Glutamatergic neuron (in vitro differentiated cells): ENCODE measurements around the gene APOBEC3G. TPM values are rescaled to one million over a fixed set of nuclear protein-coding genes. Genes with fewer than 3 reads are reported as not detected.
"Not testable (repeated sequence)": the region's sequence is repeated elsewhere in the genome, so short reads cannot be mapped to it uniquely, and the experiment has no call there.

Experiments used
- DNase-seq: peaks from one replicate; pipeline ENCODE4 v3.0.0; 2022
- H3K27ac Mint-ChIP-seq: one replicate; pipeline ENCODE4 v1.8.0; 2020; ENCODE audit warnings: mild to moderate bottlenecking, mixed read lengths, inconsistent platforms; ENCODE audit not compliant: unreplicated experiment
- H3K27me3 Mint-ChIP-seq: one replicate; pipeline ENCODE4 v1.8.0; 2020; ENCODE audit warnings: mild to moderate bottlenecking, moderate library complexity, mixed read lengths, inconsistent platforms; ENCODE audit not compliant: unreplicated experiment
- H3K36me3 Mint-ChIP-seq: one replicate; pipeline ENCODE4 v1.8.0; 2020; ENCODE audit warnings: mild to moderate bottlenecking, mixed read lengths, inconsistent platforms; ENCODE audit not compliant: unreplicated experiment
- H3K4me1 Mint-ChIP-seq: one replicate; pipeline ENCODE4 v1.8.0; 2020; ENCODE audit warnings: mild to moderate bottlenecking, low read depth, mixed read lengths, inconsistent platforms; ENCODE audit not compliant: unreplicated experiment
- H3K4me3 Mint-ChIP-seq: one replicate; pipeline ENCODE4 v1.8.0; 2020; ENCODE audit warnings: mild to moderate bottlenecking, mixed read lengths, inconsistent platforms; ENCODE audit not compliant: unreplicated experiment
- H3K9me3 Mint-ChIP-seq: one replicate; pipeline ENCODE4 v1.8.0; 2020; ENCODE audit warnings: mild to moderate bottlenecking, moderate library complexity, mixed read lengths, inconsistent platforms; ENCODE audit not compliant: unreplicated experiment
- CTCF ChIP-seq: fragments of 200-600 bp; sonication (generic); IDR thresholded peaks from one replicate; pipeline ENCODE4 v1.5.0; 2021; ENCODE audit not compliant: partially characterized antibody, unreplicated experiment
- total RNA-seq: library from RNA; stranded (reverse); fragmentation: NEBNext Ultra II Directional; extraction: Animal tissue kit (Norgen Biotek cat#: 25700); gene quantifications from one replicate; pipeline ENCODE4 v1.2.1, GENCODE V29; 2021; ENCODE audit not compliant: unreplicated experiment

The APOBEC3G gene
- total RNA-seq, 1 donor from 2014 or later: 1.0 TPM

GRCh38 chr22:39055658-39056057 lies 21.4 kb upstream of the APOBEC3G start:
- no peak overlapping the region for H3K4me3 Mint-ChIP-seq
- H3K9me3 Mint-ChIP-seq: peaks cover 3% of the 10 kb centered on the region
- H3K36me3 Mint-ChIP-seq: no peaks in the 10 kb centered on the region
- no peak for DNase-seq
- peaks cover under 1% of the 10 kb centered on the region for H3K27me3 Mint-ChIP-seq
- H3K4me1 Mint-ChIP-seq: no peaks in the 10 kb centered on the region
- TF ChIP-seq CTCF: no peak
- no peak overlapping the region for H3K27ac Mint-ChIP-seq

GRCh38 chr22:39061290-39061689 lies 15.8 kb upstream of the APOBEC3G start:
- H3K4me3 Mint-ChIP-seq, H3K27me3 Mint-ChIP-seq, H3K9me3 Mint-ChIP-seq, DNase-seq, H3K4me1 Mint-ChIP-seq, H3K27ac Mint-ChIP-seq, H3K36me3 Mint-ChIP-seq: not testable (repeated sequence)

- not testable (repeated sequence) for H3K4me3 Mint-ChIP-seq, H3K36me3 Mint-ChIP-seq, H3K9me3 Mint-ChIP-seq, H3K27me3 Mint-ChIP-seq, DNase-seq, H3K4me1 Mint-ChIP-seq, H3K27ac Mint-ChIP-seq
These were observed 15.1 kb upstream of the APOBEC3G start for GRCh38 chr22:39061951-39062350.

- not testable (repeated sequence) for H3K36me3 Mint-ChIP-seq, H3K27me3 Mint-ChIP-seq, H3K4me1 Mint-ChIP-seq, H3K4me3 Mint-ChIP-seq, DNase-seq, H3K27ac Mint-ChIP-seq, H3K9me3 Mint-ChIP-seq
These were observed 13.2 kb upstream of the APOBEC3G start for GRCh38 chr22:39063904-39064303.

GRCh38 chr22:39066442-39067276 lies 10.4 kb upstream of the APOBEC3G start:
- H3K36me3 Mint-ChIP-seq: not testable (repeated sequence)

GRCh38 chr22:39068033-39068785 lies 8.9 kb upstream of the APOBEC3G start:
- no peaks in the 10 kb centered on the region for H3K4me1 Mint-ChIP-seq
- H3K9me3 Mint-ChIP-seq: no peaks in the 10 kb centered on the region
- no peak for DNase-seq
- no peak for TF ChIP-seq CTCF
- no peak overlapping the region for H3K27ac Mint-ChIP-seq
- no peak overlapping the region for H3K4me3 Mint-ChIP-seq
- H3K36me3 Mint-ChIP-seq: no peaks in the 10 kb centered on the region
- peaks cover 3% of the 10 kb centered on the region for H3K27me3 Mint-ChIP-seq

More at GRCh38 chr22:39066442-39067276, 10.4 kb upstream of the APOBEC3G start:
- not testable (repeated sequence) for DNase-seq, H3K27ac Mint-ChIP-seq, H3K4me3 Mint-ChIP-seq, H3K9me3 Mint-ChIP-seq, H3K27me3 Mint-ChIP-seq, H3K4me1 Mint-ChIP-seq

GRCh38 chr22:39070186-39070585 lies 6.9 kb upstream of the APOBEC3G start:
- Mint-ChIP-seq H3K4me1 (no peaks in the 10 kb centered on the region), H3K27me3 (peaks cover 3% of the 10 kb centered on the region), H3K4me3 (no peak overlapping the region), H3K9me3 (no peaks in the 10 kb centered on the region), H3K27ac (no peak overlapping the region), H3K36me3 (no peaks in the 10 kb centered on the region)
- no peak for TF ChIP-seq CTCF
- DNase-seq: no peak

- not testable (repeated sequence) for H3K27me3 Mint-ChIP-seq, H3K36me3 Mint-ChIP-seq, H3K4me3 Mint-ChIP-seq, H3K27ac Mint-ChIP-seq, DNase-seq, H3K9me3 Mint-ChIP-seq, H3K4me1 Mint-ChIP-seq
These were observed 4.5 kb upstream of the APOBEC3G start for GRCh38 chr22:39072581-39072981.
